HFFc6 (cell line): ENCODE results near the gene NKRF. TPM values are rescaled to one million over a fixed set of nuclear protein-coding genes. Genes with fewer than 3 reads are reported as not detected.

ENCODE experiments used
- DNase-seq: peaks from one replicate; pipeline ENCODE4 v3.0.0-alpha.2; 2018
- H3K27ac Mint-ChIP-seq: 2 replicates; pipeline ENCODE4 v1.8.0; 2020; ENCODE audit warnings: mild to moderate bottlenecking, mixed read lengths
- H3K27me3 Mint-ChIP-seq: 2 replicates; pipeline ENCODE4 v1.8.0; 2021; ENCODE audit warnings: mild to moderate bottlenecking, moderate library complexity, mixed read lengths; ENCODE audit not compliant: insufficient read depth
- H3K36me3 Mint-ChIP-seq: 2 replicates; pipeline ENCODE4 v1.8.0; 2021; ENCODE audit warnings: low read depth, mixed read lengths
- H3K4me1 Mint-ChIP-seq: 2 replicates; pipeline ENCODE4 v1.8.0; 2020; ENCODE audit warnings: low read depth, mixed read lengths
- H3K4me3 Mint-ChIP-seq: 2 replicates; pipeline ENCODE4 v1.8.0; 2020; ENCODE audit warnings: mild to moderate bottlenecking, moderate library complexity, mixed read lengths
- H3K9me3 Mint-ChIP-seq: 2 replicates; pipeline ENCODE4 v1.8.0; 2020; ENCODE audit warnings: mild to moderate bottlenecking, mixed read lengths
- CTCF ChIP-seq: fragments of 200-600 bp; sonication (generic); IDR thresholded peaks from 2 replicates; pipeline ENCODE4 v1.5.0; 2021; ENCODE audit warnings: antibody characterized with exemption, mild to moderate bottlenecking
- total RNA-seq, 6 experiments: library from RNA; stranded (reverse); fragmentation: NEBNext Ultra II Directional; extraction: Animal tissue kit (Norgen Biotek cat#: 25700); gene quantifications; 2 replicates in 1 of 6; 3 replicates in 5 of 6; pipeline ENCODE4 v1.2.3, GENCODE V29; 2021

Gene NKRF
- total RNA-seq, 6 experiments from 2014 or later = 7.5 to 10.6 (median 8.9) TPM

GRCh38 chrX:119573222-119573621 is 33.0 kb downstream of the NKRF start:
- Mint-ChIP-seq H3K9me3 (no peaks in the 10 kb centered on the region), H3K4me3 (peak overlapping the region; percentile 95), H3K36me3 (no peaks in the 10 kb centered on the region), H3K27me3 (no peaks in the 10 kb centered on the region), H3K4me1 (peaks cover 14% of the 10 kb centered on the region), H3K27ac (peak overlapping the region; percentile 97)
- TF ChIP-seq CTCF = no peak
- no peak for DNase-seq

- DNase-seq = no peak
- Mint-ChIP-seq H3K27me3 (no peaks in the 10 kb centered on the region), H3K27ac (no peak overlapping the region), H3K9me3 (no peaks in the 10 kb centered on the region), H3K4me1 (peaks cover 10% of the 10 kb centered on the region), H3K36me3 (no peaks in the 10 kb centered on the region), H3K4me3 (no peak overlapping the region)
- TF ChIP-seq CTCF = no peak
Measured at GRCh38 chrX:119570351-119570835, 35.8 kb downstream of the NKRF start.

GRCh38 chrX:119565107-119565663 is 41.0 kb downstream of the NKRF start, which contains the start of gene STEEP1:
TSS of gene STEEP1 (minus strand) at chrX:119565409. CDS start at chrX:119565355, 54 bp downstream.
- no peak for TF ChIP-seq CTCF
- Mint-ChIP-seq H3K27ac (peak within 1 kb of the TSS; percentile 91), H3K4me1 (peaks cover 7% of the 10 kb centered on the region), H3K4me3 (peak within 1 kb of the TSS; percentile 98), H3K9me3 (no peaks in the 10 kb centered on the region), H3K36me3 (no peaks in the 10 kb centered on the region), H3K27me3 (peaks cover 3% of the 10 kb centered on the region; the same call in 1 of the 2 replicates)
- DNase-seq = peak; percentile 87

GRCh38 chrX:119552508-119552907 is 53.7 kb downstream of the NKRF start:
- no peaks in the 10 kb centered on the region for H3K27me3 Mint-ChIP-seq
- H3K36me3 Mint-ChIP-seq = no peaks in the 10 kb centered on the region; the same call in 1 of the 2 replicates
- peak; percentile 47 for DNase-seq
- peaks cover 8% of the 10 kb centered on the region for H3K4me1 Mint-ChIP-seq
- H3K9me3 Mint-ChIP-seq = no peaks in the 10 kb centered on the region
- H3K27ac Mint-ChIP-seq = peak overlapping the region; percentile 38
- no peak overlapping the region for H3K4me3 Mint-ChIP-seq
- no peak for TF ChIP-seq CTCF

- Mint-ChIP-seq H3K4me1 (peaks cover 8% of the 10 kb centered on the region), H3K27me3 (no peaks in the 10 kb centered on the region), H3K36me3 (no peaks in the 10 kb centered on the region), H3K9me3 (no peaks in the 10 kb centered on the region), H3K27ac (no peak overlapping the region), H3K4me3 (no peak overlapping the region)
- DNase-seq = no peak
- no peak for TF ChIP-seq CTCF
Measured at GRCh38 chrX:119549327-119550016, 56.8 kb downstream of the NKRF start.
